Gastrocnemius medialis (tissue), 4 donors: ENCODE results near the gene GMIP. TPM values are rescaled to one million over a fixed set of nuclear protein-coding genes. Genes with fewer than 3 reads are reported as not detected.
"Not testable (repeated sequence)": the region's sequence is repeated elsewhere in the genome, so short reads cannot be mapped to it uniquely, and the experiment has no call there.

Source experiments
- ATAC-seq, 2 donors: fragments of 150-250 bp; one replicate each; pipeline ENCODE4 v1.9.1; 2016
- DNase-seq, 2 donors: peaks; one replicate each; pipeline ENCODE4 v3.0.0-alpha.2; 2019
- H3K27ac ChIP-seq, 4 donors: fragments of 200-600 bp; sonication (generic); 1 replicate in 1 of 4; 2 replicates in 3 of 4; pipeline ENCODE4 v1.5.1; 2016 to 2018; ENCODE audit warnings: mild to moderate bottlenecking in 2 of 4, moderate library complexity in 1 of 4
- H3K27me3 ChIP-seq, 3 donors: fragments of 200-600 bp; sonication (generic) in 2 of 3; 1 replicate in 1 of 3; 2 replicates in 2 of 3; pipeline versions ENCODE4 v1.5.1 to v1.6.0; 2016 to 2019; ENCODE audit warnings: mild to moderate bottlenecking in 1 of 3, moderate library complexity in 1 of 3
- H3K36me3 ChIP-seq, 2 donors: fragments of 200-600 bp; sonication (generic) in 1 of 2; one replicate each; pipeline ENCODE4 v1.5.1; 2017 to 2018
- H3K4me1 ChIP-seq, 2 donors: fragments of 200-600 bp; sonication (generic) in 1 of 2; one replicate each; pipeline ENCODE4 v1.5.1; 2016 to 2017; ENCODE audit warnings: mild to moderate bottlenecking in 2 of 2
- H3K4me3 ChIP-seq, 4 donors: fragments of 200-600 bp; sonication (generic) in 3 of 4; 1 replicate in 1 of 4; 2 replicates in 3 of 4; pipeline ENCODE4 v1.5.1; 2016 to 2019; ENCODE audit warnings: mild to moderate bottlenecking in 2 of 4
- H3K9me3 ChIP-seq, 3 donors: fragments of 200-600 bp; sonication (generic) in 2 of 3; 1 replicate in 1 of 3; 2 replicates in 2 of 3; pipeline ENCODE4 v1.5.1; 2016 to 2019
- POLR2A ChIP-seq, 2 donors: fragments of 450-650 bp; IDR thresholded peaks; one replicate each; pipeline ENCODE4 v1.6.1; 2017; ENCODE audit warnings: antibody characterized with exemption in 2 of 2, mild to moderate bottlenecking in 2 of 2, moderate library complexity in 2 of 2
- in situ Hi-C, 4 donors: fragments of 200-750 bp; cut with MboI; loops; one replicate each; pipeline versions ENCODE4 v1.15.0 to v1.8.0; 2017; ENCODE audit warnings: low sequenced_read_pairs in 4 of 4
- intact Hi-C: fragments of 100-400 bp; cut with DNase I; formaldehyde crosslinking; loops from one replicate; pipeline ENCODE4 v1.15.1; 2023; ENCODE audit warnings: low total_unique reads
- total RNA-seq, 4 donors: library from RNA; depleted of rRNA; stranded (reverse); fragments of >200 nt; gene quantifications; one replicate each; pipeline versions ENCODE4 v1.1.0 to v1.2.3, GENCODE V29; 2016
- TF ChIP-seq, protein P1 (sequence below), 5 experiments: fragments of 450-650 bp in 3 of 5; fragments of 200-600 bp in 2 of 5; sonication (generic) in 2 of 5; IDR thresholded peaks in 4 of 5; conservative IDR thresholded peaks in 1 of 5; 1 replicate in 4 of 5; 2 replicates in 1 of 5; pipeline ENCODE4 v1.5.1; 2016 to 2019; ENCODE audit warnings: antibody characterized with exemption in 5 of 5, mild to moderate bottlenecking in 3 of 5, moderate library complexity in 3 of 5

GMIP gene
- total RNA-seq, 4 donors from 2014 or later: 1.2 to 2.6 (median 1.6) TPM; not detected in 1

DNA sequence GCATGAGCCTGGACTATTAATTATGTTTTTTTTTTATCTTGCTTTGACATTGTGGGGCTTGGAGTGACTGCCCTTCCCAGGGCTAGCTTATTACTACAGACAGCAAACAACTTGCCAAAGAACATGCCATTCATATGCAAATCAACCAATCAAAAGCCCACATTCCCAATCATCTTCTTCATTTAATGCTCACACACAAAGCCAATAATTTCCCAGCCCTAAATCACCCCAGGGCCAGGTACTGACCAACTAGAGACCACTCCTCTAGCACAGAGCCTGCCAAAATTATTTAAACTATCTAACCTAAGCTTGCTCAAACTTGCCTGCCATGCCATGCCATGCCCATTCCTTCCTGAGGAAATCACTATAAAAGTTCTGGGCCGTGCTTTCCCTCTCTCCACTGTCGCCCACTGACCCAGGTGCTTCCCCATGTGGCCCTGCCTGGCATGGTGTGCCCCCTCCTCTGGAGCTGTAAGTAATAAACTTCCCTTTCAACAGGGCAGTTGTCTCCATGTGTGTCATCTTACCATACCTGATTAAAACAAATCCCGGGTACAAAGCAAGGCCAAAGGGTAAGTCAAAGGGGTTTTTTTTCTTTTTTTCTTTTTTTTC lies 40.6 kb downstream of the GMIP start:
- no peak overlapping the region for H3K4me3 ChIP-seq
- no peaks in the 10 kb centered on the region for H3K36me3 ChIP-seq
- in situ Hi-C loops: no loop called here
- DNase-seq (no peak), ATAC-seq (no peak)
- H3K4me1 ChIP-seq: no peaks in the 10 kb centered on the region
- no peak overlapping the region for H3K27ac ChIP-seq
- intact Hi-C loops: no loop called here
- no peaks in the 10 kb centered on the region for H3K27me3 ChIP-seq
- no peak for TF ChIP-seq POLR2A (IDR thresholded peaks at IDR 0.05)
- TF ChIP-seq, protein P1, sequence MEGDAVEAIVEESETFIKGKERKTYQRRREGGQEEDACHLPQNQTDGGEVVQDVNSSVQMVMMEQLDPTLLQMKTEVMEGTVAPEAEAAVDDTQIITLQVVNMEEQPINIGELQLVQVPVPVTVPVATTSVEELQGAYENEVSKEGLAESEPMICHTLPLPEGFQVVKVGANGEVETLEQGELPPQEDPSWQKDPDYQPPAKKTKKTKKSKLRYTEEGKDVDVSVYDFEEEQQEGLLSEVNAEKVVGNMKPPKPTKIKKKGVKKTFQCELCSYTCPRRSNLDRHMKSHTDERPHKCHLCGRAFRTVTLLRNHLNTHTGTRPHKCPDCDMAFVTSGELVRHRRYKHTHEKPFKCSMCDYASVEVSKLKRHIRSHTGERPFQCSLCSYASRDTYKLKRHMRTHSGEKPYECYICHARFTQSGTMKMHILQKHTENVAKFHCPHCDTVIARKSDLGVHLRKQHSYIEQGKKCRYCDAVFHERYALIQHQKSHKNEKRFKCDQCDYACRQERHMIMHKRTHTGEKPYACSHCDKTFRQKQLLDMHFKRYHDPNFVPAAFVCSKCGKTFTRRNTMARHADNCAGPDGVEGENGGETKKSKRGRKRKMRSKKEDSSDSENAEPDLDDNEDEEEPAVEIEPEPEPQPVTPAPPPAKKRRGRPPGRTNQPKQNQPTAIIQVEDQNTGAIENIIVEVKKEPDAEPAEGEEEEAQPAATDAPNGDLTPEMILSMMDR (IDR thresholded peaks at IDR 0.05 in 4 of 5, conservative IDR thresholded peaks at IDR 0.05 in 1 of 5): no peak
- H3K9me3 ChIP-seq: no peaks in the 10 kb centered on the region

DNA sequence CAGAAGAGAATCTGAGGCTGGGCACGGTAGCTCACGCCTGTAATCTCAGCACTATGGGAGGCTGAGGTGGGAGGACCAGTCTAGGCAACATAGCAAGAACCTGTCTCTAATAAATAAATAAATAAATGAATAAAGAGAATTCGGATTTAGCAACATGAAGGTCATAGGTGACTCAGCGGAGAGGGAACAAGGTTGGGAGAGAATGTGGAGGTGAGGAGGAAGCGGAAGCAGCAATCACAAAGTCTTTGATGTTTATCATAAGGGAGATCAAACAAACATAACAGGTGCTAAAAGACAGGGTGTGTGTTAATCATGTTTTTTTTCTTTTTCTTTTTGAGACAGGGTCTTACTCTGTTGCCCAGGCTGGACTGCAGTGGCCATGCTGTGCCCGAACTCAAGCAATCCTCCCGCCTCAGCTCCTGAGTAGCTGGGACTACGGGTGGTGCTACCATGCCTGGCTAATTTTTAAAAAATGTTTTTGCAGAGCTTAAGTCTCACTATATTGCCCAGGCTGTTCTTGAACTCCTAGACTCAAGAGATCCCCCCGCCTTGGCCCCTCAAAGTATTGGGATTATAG lies 41.2 kb downstream of the GMIP start:
- no peak for ATAC-seq
- in situ Hi-C loops (no loop called here), intact Hi-C loops (no loop called here)
- Histone ChIP-seq H3K27me3 (no peaks in the 10 kb centered on the region), H3K4me3 (no peak overlapping the region), H3K9me3 (no peaks in the 10 kb centered on the region), H3K27ac (no peak overlapping the region), H3K36me3 (no peaks in the 10 kb centered on the region), H3K4me1 (no peaks in the 10 kb centered on the region)
- TF ChIP-seq, protein P1 (IDR thresholded peaks at IDR 0.05 in 4 of 5, conservative IDR thresholded peaks at IDR 0.05 in 1 of 5): no peak
- TF ChIP-seq POLR2A (IDR thresholded peaks at IDR 0.05): no peak
- DNase-seq: no peak

DNA sequence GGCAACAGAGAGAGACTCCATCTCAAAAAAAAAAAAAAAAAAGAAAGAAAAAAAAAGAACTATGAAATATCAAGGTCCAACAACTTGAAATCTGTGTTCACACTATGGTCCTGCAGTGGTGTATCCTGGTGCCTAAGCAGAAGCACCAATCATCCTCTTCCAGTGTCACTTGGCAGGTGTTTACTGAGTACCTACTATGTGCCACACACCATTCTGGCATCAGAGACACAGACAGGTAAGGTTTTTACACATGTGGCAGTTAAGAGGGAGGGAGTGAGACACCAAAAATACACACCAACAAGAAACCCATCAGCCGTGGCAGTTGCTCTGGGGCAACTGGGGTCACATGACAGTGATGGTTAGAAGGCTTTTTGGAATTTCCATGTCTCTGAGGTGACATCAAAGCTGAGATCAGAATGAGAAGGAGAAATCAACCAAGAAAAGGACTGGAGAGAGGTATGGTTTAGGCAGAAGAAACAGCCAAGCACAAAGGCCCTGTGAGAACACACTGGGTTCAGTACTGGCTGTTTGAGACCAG lies 42.6 kb downstream of the GMIP start:
- Histone ChIP-seq H3K4me3 (no peak overlapping the region), H3K9me3 (no peaks in the 10 kb centered on the region), H3K27ac (no peak overlapping the region), H3K4me1 (peaks cover 0 to 2% of the 10 kb centered on the region in 2 donors), H3K36me3 (no peaks in the 10 kb centered on the region), H3K27me3 (no peaks in the 10 kb centered on the region)
- ATAC-seq (no peak), DNase-seq (no peak)
- in situ Hi-C loops: no loop called here
- TF ChIP-seq, protein P1 (IDR thresholded peaks at IDR 0.05 in 4 of 5, conservative IDR thresholded peaks at IDR 0.05 in 1 of 5): no peak
- TF ChIP-seq POLR2A (IDR thresholded peaks at IDR 0.05): no peak
- intact Hi-C loops: no loop called here

DNA sequence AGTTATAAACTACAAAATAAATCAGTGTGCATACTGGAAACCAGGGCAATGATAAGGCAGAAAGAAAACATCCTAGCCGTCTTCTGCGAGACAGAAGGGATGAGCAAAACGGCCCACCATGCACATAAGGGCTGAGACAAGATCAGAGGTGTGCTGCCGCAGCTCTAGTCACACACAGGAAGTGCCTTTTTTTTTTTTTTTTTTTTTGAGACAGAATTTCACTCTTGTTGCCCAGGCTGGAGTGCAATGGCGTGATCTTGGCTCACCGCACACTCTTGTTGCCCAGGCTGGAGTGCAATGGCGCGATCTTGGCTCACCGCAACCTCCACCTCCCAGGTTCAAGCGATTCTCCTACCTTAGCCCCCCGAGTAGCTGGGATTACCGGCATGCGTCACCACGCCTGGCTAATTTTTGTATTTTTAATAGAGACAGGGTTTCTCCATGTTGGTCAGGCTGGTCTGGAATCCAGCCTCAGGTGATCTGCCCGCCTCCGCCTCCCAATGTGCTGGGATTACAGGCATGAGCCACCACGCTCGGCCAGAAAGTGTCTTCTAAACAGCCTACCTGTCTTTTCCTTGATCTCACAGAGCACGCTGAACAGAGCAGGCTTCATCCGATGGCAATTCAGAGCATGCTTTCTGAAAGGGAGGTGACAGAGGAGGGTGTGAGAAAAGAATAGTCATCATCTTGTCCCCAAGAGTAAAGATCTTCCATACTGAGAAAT lies 44.6 kb downstream of the GMIP start:
- intact Hi-C loops, H3K9me3 ChIP-seq, H3K36me3 ChIP-seq, H3K27ac ChIP-seq, H3K4me1 ChIP-seq, DNase-seq, ATAC-seq, H3K27me3 ChIP-seq, H3K4me3 ChIP-seq, in situ Hi-C loops: not testable (repeated sequence)

DNA sequence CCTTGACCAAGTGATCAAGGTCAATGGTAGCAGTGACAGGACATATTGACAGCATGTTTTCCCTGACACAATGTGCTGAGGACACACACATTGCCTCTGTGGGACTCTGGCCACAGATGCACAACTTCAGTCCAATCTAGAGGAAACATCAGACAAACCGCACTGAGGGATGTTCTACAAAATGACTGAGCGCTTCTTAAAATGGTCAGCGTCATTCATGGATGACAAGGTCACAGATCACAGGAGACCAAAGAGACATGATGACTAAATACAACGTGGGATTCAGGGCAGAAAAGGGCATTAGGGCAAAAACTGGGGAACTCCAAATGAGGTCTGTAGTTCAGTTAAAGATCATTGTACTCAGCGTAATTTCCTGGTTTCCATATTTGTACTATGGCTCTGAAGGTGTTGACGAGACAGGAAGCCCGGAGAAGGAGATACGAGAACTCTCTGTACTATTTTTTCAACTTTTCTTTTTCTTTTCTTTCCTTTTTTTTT lies 45.6 kb downstream of the GMIP start:
- intact Hi-C loops (no loop called here), in situ Hi-C loops (no loop called here)
- H3K27ac ChIP-seq: no peak overlapping the region
- peaks cover 0 to 7% of the 10 kb centered on the region in 2 donors for H3K4me1 ChIP-seq
- ATAC-seq (no peak), DNase-seq (no peak)
- no peak for TF ChIP-seq POLR2A (IDR thresholded peaks at IDR 0.05)
- no peaks in the 10 kb centered on the region for H3K9me3 ChIP-seq
- H3K36me3 ChIP-seq: no peaks in the 10 kb centered on the region
- no peaks in the 10 kb centered on the region for H3K27me3 ChIP-seq
- H3K4me3 ChIP-seq: no peak overlapping the region
